ENCODE measurements around the gene DNM3.

Gene DNM3

DNA sequence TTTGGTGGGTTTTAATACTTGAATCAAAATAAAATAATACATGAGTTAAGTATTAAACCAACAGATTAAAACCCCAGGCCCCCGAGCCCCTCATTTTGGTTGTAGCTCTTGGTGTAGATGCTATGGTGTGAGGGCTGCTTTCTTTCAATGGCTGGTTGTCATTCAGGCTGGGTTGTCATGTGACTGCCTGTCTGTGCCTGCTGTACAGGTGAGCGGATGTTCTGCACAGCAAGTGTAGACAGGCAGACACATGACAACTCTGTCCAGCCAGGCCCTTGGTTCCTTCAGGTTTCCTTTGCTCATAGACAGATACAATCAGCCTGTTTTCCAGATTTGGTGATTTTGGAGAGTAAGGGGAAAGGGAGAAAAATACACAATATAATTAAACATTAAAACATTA lies 297.3 kb downstream of the DNM3 start:
- Histone ChIP-seq H3K27ac (peak overlapping the region; percentile 66 to 69), H3K4me3 (peak overlapping the region; percentile 76)
- no peak for DNase-seq (ENCODE audit: low spot score)
- TF ChIP-seq, protein P1, sequence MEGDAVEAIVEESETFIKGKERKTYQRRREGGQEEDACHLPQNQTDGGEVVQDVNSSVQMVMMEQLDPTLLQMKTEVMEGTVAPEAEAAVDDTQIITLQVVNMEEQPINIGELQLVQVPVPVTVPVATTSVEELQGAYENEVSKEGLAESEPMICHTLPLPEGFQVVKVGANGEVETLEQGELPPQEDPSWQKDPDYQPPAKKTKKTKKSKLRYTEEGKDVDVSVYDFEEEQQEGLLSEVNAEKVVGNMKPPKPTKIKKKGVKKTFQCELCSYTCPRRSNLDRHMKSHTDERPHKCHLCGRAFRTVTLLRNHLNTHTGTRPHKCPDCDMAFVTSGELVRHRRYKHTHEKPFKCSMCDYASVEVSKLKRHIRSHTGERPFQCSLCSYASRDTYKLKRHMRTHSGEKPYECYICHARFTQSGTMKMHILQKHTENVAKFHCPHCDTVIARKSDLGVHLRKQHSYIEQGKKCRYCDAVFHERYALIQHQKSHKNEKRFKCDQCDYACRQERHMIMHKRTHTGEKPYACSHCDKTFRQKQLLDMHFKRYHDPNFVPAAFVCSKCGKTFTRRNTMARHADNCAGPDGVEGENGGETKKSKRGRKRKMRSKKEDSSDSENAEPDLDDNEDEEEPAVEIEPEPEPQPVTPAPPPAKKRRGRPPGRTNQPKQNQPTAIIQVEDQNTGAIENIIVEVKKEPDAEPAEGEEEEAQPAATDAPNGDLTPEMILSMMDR (IDR thresholded peaks at IDR 0.05) = no peak

DNA sequence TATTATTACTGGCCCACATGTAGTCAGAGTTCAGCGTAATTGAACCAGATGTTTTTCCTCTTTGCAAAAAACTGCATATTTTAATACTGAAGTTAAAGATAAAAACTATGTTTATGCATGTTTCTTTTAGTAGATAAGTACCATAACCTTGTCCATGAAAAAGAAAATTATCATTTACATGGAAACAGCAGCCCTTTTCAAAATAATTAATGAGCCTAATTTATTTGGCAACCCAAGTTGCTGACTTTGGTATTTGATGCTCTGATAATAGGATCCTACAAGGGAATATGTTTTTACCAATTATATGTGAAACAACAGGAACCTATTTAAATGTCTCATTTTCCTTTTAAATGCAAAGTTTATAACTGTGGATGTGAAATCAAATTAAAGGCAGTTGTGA lies 297.9 kb downstream of the DNM3 start:
- Histone ChIP-seq H3K4me3 (peak overlapping the region; percentile 76), H3K27ac (peak overlapping the region; percentile 66 to 69)
- TF ChIP-seq, protein P1 (IDR thresholded peaks at IDR 0.05) = no peak
- no peak for DNase-seq (ENCODE audit: low spot score)

DNA sequence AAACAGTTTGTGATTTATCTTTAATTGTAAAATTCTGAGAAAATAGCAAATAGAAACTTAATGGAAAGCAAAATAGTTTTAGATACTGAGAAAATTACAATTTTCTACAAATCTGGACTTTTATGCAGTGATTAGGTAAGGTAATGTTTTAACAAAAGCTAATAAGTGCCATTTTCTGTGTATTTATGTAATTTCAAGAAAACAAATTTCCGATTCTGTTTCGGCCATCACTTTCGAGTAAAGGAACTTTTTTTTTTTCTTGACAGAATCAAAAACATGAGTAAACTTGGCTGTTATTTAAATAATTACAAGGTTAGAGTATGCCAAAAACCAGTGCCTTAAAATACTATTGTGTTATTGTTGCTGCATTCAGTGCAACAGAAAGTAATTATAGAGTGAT lies 298.8 kb downstream of the DNM3 start:
- no peak for DNase-seq (ENCODE audit: low spot score)
- Histone ChIP-seq H3K4me3 (peak overlapping the region; percentile 76), H3K27ac (peak overlapping the region; percentile 66 to 69)
- TF ChIP-seq, protein P1 (IDR thresholded peaks at IDR 0.05) = no peak

DNA sequence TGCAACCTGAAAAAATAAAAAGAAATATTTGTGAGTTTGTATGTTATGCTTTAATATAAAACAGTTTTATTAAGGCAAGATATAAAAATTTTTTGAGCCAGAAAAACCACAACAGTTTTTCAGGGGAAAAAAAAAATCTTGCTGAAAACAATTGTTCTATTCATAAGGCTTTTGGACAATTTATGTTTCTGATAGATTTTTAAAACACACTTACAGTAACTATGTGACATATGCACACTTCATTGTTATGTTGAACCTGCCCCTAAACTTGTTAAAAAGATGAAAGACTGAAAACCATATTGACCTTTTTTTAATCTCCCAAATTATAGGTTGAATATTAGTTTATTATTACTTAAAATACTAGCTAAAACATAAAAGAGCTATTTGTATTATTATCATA lies 299.3 kb downstream of the DNM3 start:
- peak overlapping the region; percentile 76 for H3K4me3 ChIP-seq
- no peak for DNase-seq (ENCODE audit: low spot score)
- TF ChIP-seq, protein P1 (IDR thresholded peaks at IDR 0.05) = no peak
- H3K27ac ChIP-seq = peak overlapping the region; percentile 14 to 66

DNA sequence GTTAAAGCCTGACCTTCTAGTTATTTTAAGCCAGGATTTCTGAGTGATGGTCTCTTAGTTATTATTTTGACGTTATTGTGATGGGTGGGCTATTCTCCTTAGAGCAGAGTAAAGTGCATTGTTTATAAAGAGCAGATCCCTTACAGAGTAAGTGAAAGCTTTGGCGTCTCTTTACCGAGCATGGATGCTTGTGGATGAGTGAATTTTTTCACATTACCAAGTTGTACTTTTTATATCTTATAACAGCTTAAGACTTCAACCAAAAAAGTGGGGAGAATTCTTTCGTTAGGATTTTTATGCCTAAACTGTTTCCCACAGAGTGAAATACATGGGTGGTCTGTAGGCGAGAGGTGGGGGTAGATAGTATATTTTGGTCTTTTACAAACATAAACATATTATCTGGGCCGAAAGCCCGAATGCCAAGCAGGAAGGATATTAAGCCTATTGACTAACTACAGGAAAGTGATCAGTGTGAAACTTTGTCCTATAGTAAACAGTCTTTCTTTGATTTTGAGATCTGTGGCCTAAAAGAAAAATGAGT lies 300.1 kb downstream of the DNM3 start:
- Histone ChIP-seq H3K4me3 (peak overlapping the region; percentile 76), H3K27ac (peak overlapping the region; percentile 72 to 90)
- TF ChIP-seq, protein P1 (IDR thresholded peaks at IDR 0.05) = no peak
- no peak for DNase-seq (ENCODE audit: low spot score)

DNA sequence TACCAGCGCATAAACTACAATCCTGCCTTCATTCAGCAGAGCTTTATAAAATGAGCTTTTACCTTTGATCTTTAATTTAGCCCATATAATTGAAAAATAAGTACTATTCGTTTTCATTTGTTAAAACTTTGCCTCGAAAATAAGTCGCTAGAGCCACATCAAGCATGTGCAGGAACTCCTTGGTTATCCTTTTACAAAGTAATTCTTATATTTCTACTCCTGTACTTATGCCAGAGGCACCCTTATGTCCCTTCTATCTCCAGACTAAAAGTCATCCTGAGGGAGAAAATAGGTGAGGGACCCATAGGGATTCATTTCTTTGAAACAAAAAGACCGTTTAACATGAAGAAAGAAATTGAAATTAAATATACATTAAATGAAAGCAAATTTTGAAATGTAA lies 301.0 kb downstream of the DNM3 start:
- TF ChIP-seq, protein P1 (IDR thresholded peaks at IDR 0.05) = no peak
- Histone ChIP-seq H3K27ac (peak overlapping the region; percentile 72 to 90), H3K4me3 (peak overlapping the region; percentile 76)
- no peak for DNase-seq (ENCODE audit: low spot score)

DNA sequence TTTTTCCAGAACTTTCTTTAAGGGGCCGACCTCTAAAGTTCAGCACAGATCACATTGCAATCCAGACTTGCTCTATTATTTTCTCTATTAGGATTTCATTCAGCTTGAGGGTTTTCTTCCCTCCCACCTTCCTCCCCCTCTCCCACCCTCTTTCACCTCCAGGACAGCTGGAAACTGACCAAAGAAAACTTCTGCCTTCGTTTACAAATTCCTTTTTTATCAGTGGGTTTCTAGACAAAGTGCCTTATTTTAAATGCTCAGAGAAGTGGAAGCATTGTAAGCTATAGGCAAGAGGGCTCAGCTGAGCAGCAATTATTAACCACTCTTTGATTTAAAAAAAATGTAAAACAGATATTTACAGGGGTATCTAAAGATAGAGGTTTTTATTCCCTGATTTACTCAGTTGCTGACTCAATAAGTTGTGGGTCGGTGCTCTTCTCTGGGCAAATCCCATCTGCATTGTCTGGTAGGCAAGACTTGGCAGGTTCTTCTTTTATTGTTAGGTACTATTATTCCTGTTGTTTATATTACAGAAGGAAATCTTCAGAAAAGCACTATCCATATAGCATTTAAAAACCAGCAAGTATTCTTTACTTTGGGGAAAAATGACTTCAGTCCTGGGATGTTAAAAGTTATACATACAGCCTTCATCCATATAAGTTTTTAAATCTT lies 302.2 kb downstream of the DNM3 start:
- DNase-seq (ENCODE audit: low spot score) = no peak
- peak overlapping the region; percentile 72 to 95 for H3K27ac ChIP-seq
- TF ChIP-seq, protein P1 (IDR thresholded peaks at IDR 0.05) = no peak
- H3K4me3 ChIP-seq = peak overlapping the region; percentile 76

Data from coronary artery (tissue), 2 donors.